ENCODE data around the gene ULK2.
A peak's percentile ranks its signal among the peaks of the same experiment; 100 is the strongest.

ULK2 gene

GRCh38 chr17:19747159-19747719, 120.5 kb downstream of the ULK2 start:
- DNase-seq (ENCODE audit: low read depth), result no peak

- no peak for DNase-seq (ENCODE audit: low read depth)
These were observed 121.2 kb downstream of the ULK2 start for GRCh38 chr17:19746517-19746916.

GRCh38 chr17:19744922-19745757, 122.6 kb downstream of the ULK2 start:
- DNase-seq (ENCODE audit: low read depth), result peak; percentile 63

- no peak for DNase-seq (ENCODE audit: low read depth)
These were observed 123.2 kb downstream of the ULK2 start for GRCh38 chr17:19744492-19744891.

GRCh38 chr17:19743101-19744100, 124.3 kb downstream of the ULK2 start:
- no peak for DNase-seq (ENCODE audit: low read depth)

- DNase-seq (ENCODE audit: low read depth), result no peak
These were observed 125.2 kb downstream of the ULK2 start for GRCh38 chr17:19742495-19742894.

GRCh38 chr17:19741832-19742457, 125.8 kb downstream of the ULK2 start:
- no peak for DNase-seq (ENCODE audit: low read depth)

GRCh38 chr17:19740933-19741332, 126.8 kb downstream of the ULK2 start:
- DNase-seq (ENCODE audit: low read depth), result no peak

GRCh38 chr17:19739241-19740201, 128.2 kb downstream of the ULK2 start:
- DNase-seq (ENCODE audit: low read depth), result no peak

- DNase-seq (ENCODE audit: low read depth), result no peak
These were observed 129.0 kb downstream of the ULK2 start for GRCh38 chr17:19738757-19739156.

GRCh38 chr17:19738073-19738449, 129.7 kb downstream of the ULK2 start:
- DNase-seq (ENCODE audit: low read depth), result no peak

- no peak for DNase-seq (ENCODE audit: low read depth)
These were observed 130.2 kb downstream of the ULK2 start for GRCh38 chr17:19737305-19738072.

- no peak for DNase-seq (ENCODE audit: low read depth)
These were observed 131.7 kb downstream of the ULK2 start for GRCh38 chr17:19736071-19736470.

- DNase-seq (ENCODE audit: low read depth), result no peak
These were observed 133.7 kb downstream of the ULK2 start for GRCh38 chr17:19733953-19734526.

- DNase-seq (ENCODE audit: low read depth), result no peak
These were observed 136.1 kb downstream of the ULK2 start for GRCh38 chr17:19731626-19732025.

- DNase-seq (ENCODE audit: low read depth), result peak; percentile 10
These were observed 136.9 kb downstream of the ULK2 start for GRCh38 chr17:19730843-19731242.

- no peak for DNase-seq (ENCODE audit: low read depth)
These were observed 137.8 kb downstream of the ULK2 start for GRCh38 chr17:19729900-19730299.

- DNase-seq (ENCODE audit: low read depth), result peak; percentile 99
These were observed 139.6 kb downstream of the ULK2 start for GRCh38 chr17:19728084-19728495.

- DNase-seq (ENCODE audit: low read depth), result peak; percentile 99
These were observed 140.1 kb downstream of the ULK2 start for GRCh38 chr17:19727501-19728078.
